ENCODE data around the gene SYCP2L.

GRCh38 chr6:10933126-10933525 is 46.3 kb downstream of the SYCP2L start:
- TF ChIP-seq CTCF (optimal IDR thresholded peaks at IDR 0.05 in 1 of 3, IDR thresholded peaks at IDR 0.05 in 1 of 3, conservative IDR thresholded peaks at IDR 0.05 in 1 of 3; ENCODE audit: extremely low read depth in 1 of 3, insufficient read depth in 2 of 3, low read length in 3 of 3) (no peak), EZH2 (IDR thresholded peaks at IDR 0.05; ENCODE audit: low read length) (no peak)

All from keratinocyte (primary cell).